Dedifferentiated amniotic fluid mesenchymal stem cell (primary cell): ENCODE measurements around the gene UGGT1.

Experiments
- DNase-seq: peaks from one replicate; pipeline ENCODE4 v3.0.0-alpha.2; 2016; ENCODE audit errors: extremely low spot score

UGGT1 gene, protein sequence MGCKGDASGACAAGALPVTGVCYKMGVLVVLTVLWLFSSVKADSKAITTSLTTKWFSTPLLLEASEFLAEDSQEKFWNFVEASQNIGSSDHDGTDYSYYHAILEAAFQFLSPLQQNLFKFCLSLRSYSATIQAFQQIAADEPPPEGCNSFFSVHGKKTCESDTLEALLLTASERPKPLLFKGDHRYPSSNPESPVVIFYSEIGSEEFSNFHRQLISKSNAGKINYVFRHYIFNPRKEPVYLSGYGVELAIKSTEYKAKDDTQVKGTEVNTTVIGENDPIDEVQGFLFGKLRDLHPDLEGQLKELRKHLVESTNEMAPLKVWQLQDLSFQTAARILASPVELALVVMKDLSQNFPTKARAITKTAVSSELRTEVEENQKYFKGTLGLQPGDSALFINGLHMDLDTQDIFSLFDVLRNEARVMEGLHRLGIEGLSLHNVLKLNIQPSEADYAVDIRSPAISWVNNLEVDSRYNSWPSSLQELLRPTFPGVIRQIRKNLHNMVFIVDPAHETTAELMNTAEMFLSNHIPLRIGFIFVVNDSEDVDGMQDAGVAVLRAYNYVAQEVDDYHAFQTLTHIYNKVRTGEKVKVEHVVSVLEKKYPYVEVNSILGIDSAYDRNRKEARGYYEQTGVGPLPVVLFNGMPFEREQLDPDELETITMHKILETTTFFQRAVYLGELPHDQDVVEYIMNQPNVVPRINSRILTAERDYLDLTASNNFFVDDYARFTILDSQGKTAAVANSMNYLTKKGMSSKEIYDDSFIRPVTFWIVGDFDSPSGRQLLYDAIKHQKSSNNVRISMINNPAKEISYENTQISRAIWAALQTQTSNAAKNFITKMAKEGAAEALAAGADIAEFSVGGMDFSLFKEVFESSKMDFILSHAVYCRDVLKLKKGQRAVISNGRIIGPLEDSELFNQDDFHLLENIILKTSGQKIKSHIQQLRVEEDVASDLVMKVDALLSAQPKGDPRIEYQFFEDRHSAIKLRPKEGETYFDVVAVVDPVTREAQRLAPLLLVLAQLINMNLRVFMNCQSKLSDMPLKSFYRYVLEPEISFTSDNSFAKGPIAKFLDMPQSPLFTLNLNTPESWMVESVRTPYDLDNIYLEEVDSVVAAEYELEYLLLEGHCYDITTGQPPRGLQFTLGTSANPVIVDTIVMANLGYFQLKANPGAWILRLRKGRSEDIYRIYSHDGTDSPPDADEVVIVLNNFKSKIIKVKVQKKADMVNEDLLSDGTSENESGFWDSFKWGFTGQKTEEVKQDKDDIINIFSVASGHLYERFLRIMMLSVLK (N-terminal part only)

DNA sequence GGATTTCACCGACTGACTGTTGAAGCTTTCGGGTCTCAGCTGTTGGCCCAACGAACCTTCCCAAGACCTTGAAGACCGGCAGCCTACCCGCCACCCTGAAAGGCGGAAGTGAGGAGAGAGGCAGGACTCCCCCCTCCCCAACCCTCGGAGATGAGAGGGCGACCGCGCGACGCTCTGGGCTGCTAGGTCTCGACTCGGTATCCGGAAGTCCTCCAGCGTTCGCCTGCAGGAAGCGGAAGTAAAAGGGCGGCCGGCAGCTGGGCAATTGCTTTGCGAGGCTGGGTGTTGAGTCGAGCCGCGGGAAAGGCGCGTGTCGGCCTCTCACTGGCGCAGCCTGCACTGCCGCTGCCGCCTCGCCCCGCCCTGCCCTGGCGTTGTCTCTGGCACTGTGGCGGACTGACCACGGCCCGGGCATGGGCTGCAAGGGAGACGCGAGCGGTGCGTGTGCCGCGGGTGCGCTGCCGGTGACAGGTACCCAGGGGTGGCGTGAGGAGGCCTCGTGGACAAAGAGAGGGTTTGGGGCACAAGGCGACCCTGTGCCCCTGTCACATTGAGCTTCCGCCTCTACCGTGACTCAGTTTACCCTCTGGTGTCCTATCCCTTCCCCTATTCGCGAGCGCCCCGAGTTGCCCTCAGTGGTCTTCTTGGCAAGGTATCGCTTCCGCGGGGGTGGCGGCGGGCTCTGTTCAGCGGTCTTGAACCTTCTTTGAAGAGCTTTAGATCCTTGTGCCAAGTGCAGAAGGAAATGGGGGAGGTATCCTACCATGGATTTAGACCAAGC is at the start of gene UGGT1:
UGGT1 (plus strand) TSS at position 256 of the 781 bp plus-strand sequence; CDS start at position 414, 158 bp downstream.
- peak; percentile 97 for DNase-seq

DNA sequence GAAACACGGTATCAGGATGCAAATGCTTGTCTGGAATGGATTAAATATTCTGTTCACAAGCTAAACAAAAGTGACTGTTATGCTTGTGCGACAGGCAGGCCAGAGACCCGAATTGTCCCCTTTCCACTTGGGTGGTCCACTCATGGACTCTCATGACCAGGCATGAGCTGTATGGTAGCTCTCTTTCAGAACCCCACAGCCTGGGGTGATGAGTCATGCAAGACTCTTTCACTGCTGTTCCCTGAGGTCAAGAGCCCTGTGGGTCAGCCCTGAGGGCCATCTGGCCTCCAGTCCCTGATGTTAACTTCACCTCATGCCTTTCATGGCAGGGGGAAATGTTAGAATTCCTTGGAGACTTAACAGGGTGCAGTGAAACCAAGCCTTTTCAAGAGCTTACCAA is 49.4 kb upstream of the UGGT1 start:
- DNase-seq, result no peak

DNA sequence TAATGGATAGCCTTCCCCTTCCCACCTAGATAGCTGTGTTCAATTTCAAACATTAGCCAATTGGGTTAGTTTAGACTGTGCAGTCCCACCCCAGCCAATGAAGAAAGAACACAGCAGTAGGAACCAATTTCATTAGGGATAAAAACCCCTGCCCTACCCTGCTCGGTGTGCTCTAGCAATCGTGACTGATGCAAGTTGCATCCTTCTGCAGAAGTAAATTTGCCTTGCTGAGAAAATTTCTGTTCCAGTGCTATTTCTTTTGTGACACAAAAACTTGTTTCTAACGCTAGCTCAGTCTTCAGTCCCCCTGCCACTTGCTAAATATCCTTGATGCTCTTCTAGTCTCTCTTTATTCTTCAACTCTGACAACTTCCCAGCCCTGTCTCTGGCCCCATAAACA is 48.0 kb upstream of the UGGT1 start:
- no peak for DNase-seq

DNA sequence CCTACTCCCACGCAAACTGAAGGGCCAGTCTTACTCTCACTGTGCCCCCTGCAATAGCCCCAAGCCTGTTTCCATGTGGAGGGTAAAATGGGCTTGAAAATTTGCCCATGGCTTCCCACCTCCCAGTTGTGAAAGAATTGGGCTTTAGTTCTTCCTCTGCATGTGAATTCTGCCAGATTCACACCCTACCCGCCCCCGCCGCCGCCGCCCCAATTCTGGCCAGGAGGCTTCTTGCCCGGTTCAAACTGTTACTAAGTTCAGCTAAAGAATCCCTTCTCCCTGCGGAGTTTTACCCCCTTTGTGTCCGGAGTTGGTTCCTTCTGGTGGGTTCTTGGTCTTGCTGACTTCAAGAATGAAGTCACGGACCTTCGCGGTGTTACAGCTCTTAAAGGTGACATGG is 37.7 kb upstream of the UGGT1 start:
- no peak for DNase-seq

DNA sequence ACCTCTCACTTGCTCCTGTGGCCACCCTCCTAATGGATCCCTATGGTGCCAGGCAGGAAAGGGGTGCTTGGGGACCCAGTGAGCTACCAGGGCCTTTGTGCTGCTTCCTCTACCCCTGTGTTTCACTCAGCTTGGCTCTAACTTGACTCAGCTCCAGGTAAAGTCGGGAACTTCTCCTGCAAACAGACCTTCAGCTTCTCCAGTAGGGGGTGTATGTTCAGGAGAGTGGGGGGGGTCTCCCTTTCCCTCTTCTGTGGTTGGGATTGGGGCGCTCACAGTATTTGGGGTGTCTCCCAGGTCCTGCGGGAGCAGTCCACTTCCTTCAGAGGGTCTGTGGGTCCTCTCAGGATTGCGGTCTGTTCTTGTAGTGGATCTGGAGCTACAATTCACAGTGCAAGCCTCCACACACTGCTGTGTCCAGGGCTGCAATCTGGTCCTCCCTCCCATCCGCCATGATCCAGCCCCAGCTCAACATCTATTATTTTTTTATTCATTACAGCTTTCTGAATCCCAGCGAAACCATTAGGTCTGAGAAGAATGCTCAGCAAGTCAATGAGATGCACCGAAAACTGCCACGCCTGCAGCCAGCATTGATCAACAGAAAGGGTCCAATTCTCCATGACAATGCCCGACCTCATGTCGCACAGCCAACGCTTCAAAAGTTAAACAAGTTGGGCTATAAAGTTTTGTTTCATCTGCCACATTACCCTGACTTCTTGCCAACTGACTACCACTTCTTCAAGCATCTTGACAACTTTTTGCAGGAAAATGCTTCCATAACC is 36.7 kb upstream of the UGGT1 start:
- DNase-seq, result no peak

DNA sequence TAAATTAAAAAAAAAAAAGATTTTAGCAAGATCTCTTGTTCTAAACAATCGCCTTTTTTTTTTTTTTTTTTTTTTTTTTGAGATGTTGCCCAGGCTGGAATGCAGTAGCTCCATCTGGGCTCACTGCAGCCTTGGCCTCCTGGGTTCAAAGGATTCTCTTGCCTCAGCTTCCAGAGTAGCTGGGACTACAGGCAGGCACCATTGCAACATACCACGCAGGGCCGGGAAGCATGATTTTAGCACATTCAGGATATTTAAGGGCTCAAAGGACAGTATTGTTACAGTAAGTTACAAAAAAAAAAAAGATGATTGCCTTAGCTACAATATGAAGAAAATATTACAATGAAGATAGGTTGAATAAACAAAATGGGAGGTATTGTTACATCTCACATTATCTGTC is 33.7 kb upstream of the UGGT1 start:
- DNase-seq, result no peak

DNA sequence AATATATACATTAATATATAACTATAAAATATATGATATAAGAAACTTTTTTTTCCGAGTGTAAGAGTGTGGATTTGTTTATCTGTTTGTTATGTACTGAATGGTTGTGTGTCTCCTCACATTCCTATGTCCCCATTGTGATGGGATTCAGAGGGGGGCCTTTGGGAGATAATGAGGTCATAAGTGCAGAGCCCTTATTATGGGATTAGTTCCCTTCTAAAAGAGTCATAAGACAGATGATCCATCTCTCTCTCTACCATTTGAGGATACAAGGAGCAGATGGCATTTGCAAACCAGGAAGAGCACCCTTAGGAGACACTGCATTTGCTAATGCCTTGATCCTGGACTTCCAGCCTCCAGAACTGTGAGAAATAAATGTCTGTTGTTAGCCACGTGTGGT is 32.9 kb upstream of the UGGT1 start:
- no peak for DNase-seq

DNA sequence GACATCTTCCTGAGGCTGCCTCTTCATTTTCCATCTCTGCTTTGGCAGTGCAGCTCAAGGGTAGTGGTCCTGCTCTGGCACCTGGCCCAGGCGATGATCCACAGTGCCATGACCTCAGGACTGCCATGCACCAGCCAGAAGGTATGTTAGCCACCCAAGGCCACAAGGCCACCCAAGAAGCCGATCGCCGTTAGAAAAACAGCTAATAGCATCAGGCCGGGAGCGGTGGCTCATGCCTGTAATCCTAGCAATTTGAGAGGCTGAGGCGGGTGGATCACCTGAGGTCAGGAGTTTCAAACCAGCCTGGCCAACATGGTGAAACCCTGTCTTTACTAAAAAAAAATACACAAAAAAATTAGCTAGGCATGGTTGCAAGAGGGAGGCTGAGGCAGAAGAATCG is 28.4 kb upstream of the UGGT1 start:
- no peak for DNase-seq

DNA sequence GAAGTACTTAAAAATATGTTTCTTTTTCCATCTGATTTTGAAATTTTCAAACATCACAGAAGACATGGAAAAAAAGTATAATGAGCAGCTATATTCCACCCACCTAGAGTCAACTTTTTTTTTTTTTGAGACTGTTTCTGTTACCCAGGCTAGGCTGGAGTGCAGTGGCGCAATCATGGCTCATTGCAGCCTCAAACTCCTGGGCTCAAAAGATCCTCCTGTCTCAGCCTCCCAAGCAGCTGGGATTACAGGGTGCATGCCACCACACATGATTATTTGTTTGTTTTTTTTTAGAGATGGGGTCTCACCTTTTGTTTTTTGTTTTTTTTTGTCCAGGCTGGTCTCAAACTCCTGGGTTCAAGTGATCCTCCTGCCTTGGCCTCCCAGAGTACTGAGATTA is 26.6 kb upstream of the UGGT1 start:
- DNase-seq, result no peak

DNA sequence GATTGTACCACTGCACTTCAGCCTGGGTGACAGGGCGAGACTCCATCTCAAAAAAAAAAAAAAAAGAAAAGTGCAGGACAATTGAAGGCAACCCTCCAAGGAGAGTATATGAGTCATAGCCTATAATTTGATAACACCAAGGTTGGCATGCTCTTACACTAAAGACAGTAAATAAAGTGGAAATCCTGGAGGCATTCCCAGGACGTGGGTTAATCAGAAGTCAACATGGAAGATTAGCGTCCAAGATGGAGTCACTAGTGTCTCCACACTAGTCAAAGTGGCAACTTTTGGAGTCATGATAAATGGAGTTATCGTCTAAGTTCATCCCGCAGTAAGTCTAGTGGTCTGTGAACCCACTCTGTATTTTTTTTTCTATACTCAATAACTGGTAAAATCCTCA is 21.2 kb upstream of the UGGT1 start:
- no peak for DNase-seq

DNA sequence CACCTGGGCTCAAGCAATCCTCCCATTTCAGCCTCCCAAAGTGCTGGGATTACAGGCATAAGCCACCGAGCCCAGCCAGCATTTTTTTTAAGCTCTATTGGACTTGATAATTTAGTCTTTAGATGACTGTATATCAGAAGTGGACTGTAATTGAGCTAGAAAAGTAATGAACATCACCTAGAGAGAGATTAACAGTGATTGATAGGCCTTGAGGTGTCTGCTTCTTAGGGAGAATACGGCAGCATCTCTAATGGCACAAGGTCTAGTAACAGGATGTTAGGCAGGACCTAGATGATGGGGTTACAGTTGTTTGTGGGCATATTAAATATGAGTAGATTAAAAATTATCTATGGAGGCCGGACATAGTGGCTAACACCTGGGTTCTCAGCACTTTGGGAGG is 17.7 kb upstream of the UGGT1 start:
- no peak for DNase-seq

DNA sequence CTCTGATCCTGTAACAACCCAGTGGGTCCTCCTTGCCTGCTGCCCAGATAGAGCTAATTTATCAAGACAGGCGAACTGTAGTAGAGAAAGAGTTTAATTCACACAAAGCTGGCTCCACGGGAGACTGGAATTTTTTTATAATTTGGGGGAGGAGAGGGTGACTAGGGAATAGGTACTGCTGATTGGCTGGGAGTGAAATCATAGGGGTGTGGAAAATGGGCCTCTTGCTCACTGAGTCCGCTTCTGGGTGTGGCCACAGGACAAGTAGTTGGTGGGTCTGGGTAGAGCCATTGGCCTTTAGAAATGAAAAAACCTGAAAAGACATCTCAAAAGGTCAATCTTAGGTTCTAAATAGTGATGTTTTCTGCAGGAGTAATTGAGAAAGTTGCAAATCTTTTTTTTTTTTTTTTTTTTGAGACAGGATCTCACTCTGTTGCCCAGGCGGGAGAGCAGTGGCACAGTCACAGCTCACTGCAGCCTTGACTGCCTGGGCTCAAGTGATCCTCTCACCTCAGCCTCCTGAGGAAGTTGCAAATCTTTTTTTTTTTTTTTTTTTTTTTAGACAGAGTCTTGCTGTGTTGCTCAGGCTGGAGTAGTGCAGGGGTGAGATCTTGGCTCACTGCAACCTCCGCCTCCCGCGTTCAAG is 14.4 kb upstream of the UGGT1 start:
- no peak for DNase-seq

DNA sequence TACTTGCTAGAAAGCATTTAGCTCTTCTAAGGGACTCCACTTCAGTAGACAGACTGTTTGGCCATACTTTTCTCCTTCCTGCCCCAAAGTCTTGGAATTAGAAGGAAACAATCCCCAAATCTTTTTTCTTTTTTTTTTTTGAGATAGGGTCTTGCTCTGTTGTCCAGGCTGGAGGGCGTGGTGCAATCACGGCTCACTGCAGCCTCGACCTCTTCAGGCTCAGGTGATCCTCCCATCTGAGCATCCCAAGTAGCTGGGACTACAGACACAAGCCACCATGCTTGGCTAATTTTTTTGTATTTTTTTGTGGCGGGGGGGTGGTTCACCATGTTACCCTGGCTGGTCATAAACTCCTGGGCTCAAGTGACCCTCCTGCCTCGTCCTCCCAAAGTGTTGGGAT is 6.2 kb upstream of the UGGT1 start:
- no peak for DNase-seq

DNA sequence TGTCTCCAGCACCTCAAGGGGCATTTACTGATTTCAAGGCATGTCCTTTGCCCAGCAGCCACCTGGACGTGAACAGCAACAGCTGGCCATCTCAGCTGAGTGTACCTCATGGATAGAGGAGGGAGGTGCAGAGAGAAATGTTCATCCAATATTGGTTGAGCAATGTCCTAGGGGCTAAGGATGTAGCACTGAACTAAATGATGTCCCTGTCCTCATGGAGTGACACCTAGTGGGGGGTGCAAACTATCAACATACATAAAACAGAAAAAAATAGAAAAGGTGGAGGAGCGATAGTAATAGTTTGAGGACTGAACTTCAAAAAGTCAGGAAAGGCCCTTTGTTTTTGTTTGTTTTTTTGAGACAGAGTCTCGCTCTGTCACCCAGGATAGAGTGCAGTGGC is 4.8 kb upstream of the UGGT1 start:
- DNase-seq, result no peak

DNA sequence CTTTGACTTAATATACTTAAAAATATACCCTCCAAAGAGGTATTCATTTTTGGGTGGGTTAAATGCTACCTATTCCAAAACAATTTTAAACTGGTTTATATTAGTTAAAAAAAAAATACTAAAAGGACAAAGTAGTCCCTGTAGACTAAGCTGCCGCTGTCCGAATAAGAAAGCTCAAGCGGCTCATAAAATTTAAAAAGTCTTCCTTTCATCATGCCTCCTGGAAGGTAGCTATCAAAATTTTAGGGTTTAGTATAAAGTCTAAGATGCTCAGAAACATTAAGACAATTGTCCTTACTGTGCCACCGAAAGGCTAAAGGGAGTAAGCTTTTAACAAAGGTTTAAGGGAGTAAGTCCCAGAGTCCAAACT is 440 bp upstream of the UGGT1 start:
- no peak for DNase-seq

DNA sequence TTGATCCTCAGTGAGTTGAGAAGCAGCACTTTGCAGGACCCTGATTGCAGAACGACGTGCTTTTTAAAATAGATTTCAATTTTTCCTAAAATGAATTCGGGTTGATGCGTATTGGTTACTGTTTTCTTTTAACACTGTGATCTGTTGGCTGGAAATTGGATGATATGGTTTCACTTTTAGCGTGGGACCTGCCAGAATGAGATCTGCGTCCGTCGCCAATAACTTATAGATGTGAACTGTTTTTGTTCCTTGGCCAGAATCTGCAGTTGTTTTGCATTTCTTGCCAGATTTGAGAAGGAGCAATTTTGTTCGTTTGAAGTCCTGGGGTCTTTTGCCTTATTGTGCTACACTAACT is 703 bp downstream of the UGGT1 start:
- no peak for DNase-seq

DNA sequence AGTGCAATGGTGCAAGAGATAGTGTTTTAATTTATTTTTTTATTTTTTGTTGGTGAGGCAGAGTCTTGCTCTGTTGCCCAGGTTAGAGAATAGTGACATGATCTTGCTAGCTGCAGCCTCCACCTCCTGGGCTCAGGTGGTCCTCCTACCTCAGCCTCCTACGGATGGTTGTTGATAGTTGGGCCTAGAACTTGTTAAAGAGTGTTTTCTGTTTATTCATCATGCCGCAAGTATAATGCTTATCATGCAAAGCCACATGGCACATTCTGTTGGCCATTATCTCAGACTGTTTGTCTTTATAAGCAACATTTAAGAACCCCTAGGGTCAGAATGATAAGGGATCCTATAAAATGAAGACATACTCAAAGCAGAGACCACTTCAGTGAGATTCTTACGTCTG is 1.7 kb downstream of the UGGT1 start:
- DNase-seq, result no peak

DNA sequence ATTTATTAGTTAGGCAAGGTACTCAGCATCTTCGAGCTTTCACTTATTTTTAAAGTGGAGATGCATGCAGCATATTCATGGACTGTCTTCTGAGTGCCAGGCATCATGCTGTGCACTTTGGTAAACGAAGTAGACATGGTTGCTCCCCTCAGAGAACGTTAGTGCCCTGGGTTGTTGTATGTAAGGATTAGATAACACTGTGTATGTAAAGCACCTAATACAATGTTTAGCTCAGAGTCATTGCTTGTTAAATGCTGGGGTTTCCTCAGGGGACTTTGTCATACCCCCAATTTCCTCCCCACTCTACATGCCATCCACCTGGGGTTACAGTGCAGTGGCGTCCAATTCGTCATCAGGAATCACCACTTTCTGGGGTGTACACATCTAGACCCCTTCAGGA is 2.8 kb downstream of the UGGT1 start:
- DNase-seq, result no peak

DNA sequence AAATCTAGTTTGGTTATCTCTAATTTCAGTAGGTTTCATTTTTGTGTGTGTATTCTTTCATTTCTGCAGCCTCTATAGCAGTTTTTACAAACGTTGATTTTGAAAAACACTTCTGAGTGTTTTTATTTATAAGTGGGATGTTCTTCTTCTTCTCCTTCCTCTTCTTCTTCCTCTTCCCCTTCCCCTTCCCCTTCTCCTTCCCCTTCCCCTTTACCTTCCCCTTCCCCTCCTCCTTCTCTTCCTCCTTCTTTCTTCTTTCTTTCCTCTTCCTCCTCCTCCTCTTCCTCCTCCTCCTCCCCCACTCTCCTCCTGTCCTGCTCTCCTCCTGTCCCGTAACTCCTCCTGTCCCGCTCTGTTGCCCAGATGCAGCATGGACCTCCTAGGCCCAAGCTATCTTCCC is 4.2 kb downstream of the UGGT1 start:
- no peak for DNase-seq

DNA sequence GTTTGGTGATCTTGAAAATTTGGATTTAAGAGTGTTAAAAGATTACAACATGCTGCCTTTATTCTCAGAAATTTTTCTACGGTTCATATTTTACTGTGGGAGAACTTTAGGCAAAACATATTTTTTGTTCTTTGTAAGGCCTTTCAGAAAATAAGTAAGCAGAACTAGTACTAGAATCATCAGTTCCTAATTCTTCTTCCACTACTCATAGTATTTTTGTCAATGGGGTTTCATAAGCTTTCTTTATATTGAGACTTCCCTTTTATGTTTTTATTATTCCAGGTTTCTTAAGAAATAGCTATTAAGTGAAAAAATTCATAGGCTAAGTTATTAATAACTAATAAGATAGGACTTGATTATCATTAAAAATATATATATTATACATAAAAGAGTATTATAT is 12.4 kb downstream of the UGGT1 start:
- no peak for DNase-seq
